ENCODE measurements around the gene DYNLT5. TPM values are rescaled to one million over a fixed set of nuclear protein-coding genes. Genes with fewer than 3 reads are reported as not detected.

Gene DYNLT5, protein sequence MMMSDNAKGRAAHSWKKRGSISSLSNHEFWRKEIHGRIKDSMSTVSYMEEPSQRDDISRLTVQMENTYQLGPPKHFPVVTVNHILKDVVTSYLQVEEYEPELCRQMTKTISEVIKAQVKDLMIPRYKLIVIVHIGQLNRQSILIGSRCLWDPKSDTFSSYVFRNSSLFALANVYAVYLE
- 1 to 10 TPM in 1 of 2 donors, not detected in 1; 1.2 TPM for total RNA-seq

GRCh38 chr1:66752000-66752592 lies at the start of gene DYNLT5:
DYNLT5 (plus strand) TSS chr1:66752459; CDS start chr1:66754659, 2,200 bp downstream.
- Histone ChIP-seq H3K4me1 (replicated peaks) (no peaks in the 10 kb centered on the region), H3K27me3 (replicated peaks; ENCODE audit: insufficient read depth) (no peaks in the 10 kb centered on the region), H3K9me3 (no peaks in the 10 kb centered on the region), H3K27ac (no peak within 1 kb of the TSS), H3K4me3 (peak within 1 kb of the TSS; percentile 11 to 16), H3K36me3 (no peaks in the 10 kb centered on the region)
- intact Hi-C loops (cut with DNase I): no loop called here
- no peak for TF ChIP-seq POLR2AphosphoS5 (IDR thresholded peaks at IDR 0.05)
- TF ChIP-seq POLR2A (IDR thresholded peaks at IDR 0.05): no peak
- TF ChIP-seq, protein P1, sequence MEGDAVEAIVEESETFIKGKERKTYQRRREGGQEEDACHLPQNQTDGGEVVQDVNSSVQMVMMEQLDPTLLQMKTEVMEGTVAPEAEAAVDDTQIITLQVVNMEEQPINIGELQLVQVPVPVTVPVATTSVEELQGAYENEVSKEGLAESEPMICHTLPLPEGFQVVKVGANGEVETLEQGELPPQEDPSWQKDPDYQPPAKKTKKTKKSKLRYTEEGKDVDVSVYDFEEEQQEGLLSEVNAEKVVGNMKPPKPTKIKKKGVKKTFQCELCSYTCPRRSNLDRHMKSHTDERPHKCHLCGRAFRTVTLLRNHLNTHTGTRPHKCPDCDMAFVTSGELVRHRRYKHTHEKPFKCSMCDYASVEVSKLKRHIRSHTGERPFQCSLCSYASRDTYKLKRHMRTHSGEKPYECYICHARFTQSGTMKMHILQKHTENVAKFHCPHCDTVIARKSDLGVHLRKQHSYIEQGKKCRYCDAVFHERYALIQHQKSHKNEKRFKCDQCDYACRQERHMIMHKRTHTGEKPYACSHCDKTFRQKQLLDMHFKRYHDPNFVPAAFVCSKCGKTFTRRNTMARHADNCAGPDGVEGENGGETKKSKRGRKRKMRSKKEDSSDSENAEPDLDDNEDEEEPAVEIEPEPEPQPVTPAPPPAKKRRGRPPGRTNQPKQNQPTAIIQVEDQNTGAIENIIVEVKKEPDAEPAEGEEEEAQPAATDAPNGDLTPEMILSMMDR (IDR thresholded peaks at IDR 0.05): no peak
- WGBS: 11% methylated on average over 32 of the region's 35 CpGs
- DNase-seq (ENCODE audit: low spot score): no peak

GRCh38 chr1:66704177-66704875 lies 47.9 kb upstream of the DYNLT5 start:
- peaks cover 5% of the 10 kb centered on the region for H3K4me1 ChIP-seq (replicated peaks)
- DNase-seq (ENCODE audit: low spot score): no peak
- TF ChIP-seq, protein P1 (IDR thresholded peaks at IDR 0.05): no peak
- TF ChIP-seq POLR2AphosphoS5 (IDR thresholded peaks at IDR 0.05): no peak
- no peak for TF ChIP-seq POLR2A (IDR thresholded peaks at IDR 0.05)
- intact Hi-C loops (cut with DNase I): no loop called here
- H3K27ac ChIP-seq: peak overlapping the region in 1 of 2 donors; percentile 20
- no peaks in the 10 kb centered on the region for H3K9me3 ChIP-seq
- H3K36me3 ChIP-seq: no peaks in the 10 kb centered on the region
- no peaks in the 10 kb centered on the region for H3K27me3 ChIP-seq (replicated peaks; ENCODE audit: insufficient read depth)
- no peak overlapping the region for H3K4me3 ChIP-seq
- 81% methylated on average over 4 of the region's 4 CpGs for WGBS

GRCh38 chr1:66705110-66705509 lies 47.1 kb upstream of the DYNLT5 start:
- DNase-seq (ENCODE audit: low spot score): peak; percentile 52
- 41% methylated on average over 5 of the region's 5 CpGs for WGBS
- intact Hi-C loops (cut with DNase I): no loop called here

DNA sequence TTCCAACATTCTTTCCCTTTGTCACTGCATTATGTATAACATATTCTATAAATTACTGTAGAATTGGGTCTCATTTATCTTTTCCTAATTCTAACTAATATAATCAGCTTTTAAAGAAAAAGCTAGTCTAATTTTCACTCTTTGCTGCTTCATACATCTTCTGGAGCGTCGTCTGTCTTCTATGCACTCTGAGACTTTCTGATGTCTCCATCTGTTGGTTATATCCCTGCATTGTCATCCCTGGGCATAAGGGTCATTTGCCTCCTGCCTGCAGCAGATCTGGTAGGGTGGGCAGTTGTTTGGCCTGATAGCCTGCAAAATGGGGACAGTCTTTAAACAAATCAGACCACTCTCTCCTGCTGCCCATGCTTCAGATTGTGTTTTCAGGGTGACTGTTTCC lies 40.8 kb upstream of the DYNLT5 start:
- DNase-seq (ENCODE audit: low spot score): no peak
- no peak overlapping the region for H3K4me3 ChIP-seq
- WGBS: 64% methylated on average over 2 of the region's 2 CpGs
- no peak overlapping the region for H3K27ac ChIP-seq
- H3K36me3 ChIP-seq: no peaks in the 10 kb centered on the region
- no peaks in the 10 kb centered on the region for H3K4me1 ChIP-seq (replicated peaks)
- H3K27me3 ChIP-seq (replicated peaks; ENCODE audit: insufficient read depth): no peaks in the 10 kb centered on the region
- no peaks in the 10 kb centered on the region for H3K9me3 ChIP-seq
- intact Hi-C loops (cut with DNase I): no loop called here
- TF ChIP-seq, protein P1 (IDR thresholded peaks at IDR 0.05): no peak

More at GRCh38 chr1:66705110-66705509, 47.1 kb upstream of the DYNLT5 start:
- Histone ChIP-seq H3K27me3 (replicated peaks; ENCODE audit: insufficient read depth) (no peaks in the 10 kb centered on the region), H3K9me3 (no peaks in the 10 kb centered on the region), H3K4me3 (no peak overlapping the region), H3K36me3 (no peaks in the 10 kb centered on the region), H3K27ac (peak overlapping the region in 1 of 2 donors; percentile 48), H3K4me1 (replicated peaks) (peaks cover 5% of the 10 kb centered on the region)
- TF ChIP-seq, protein P1 (IDR thresholded peaks at IDR 0.05): no peak
- TF ChIP-seq POLR2AphosphoS5 (IDR thresholded peaks at IDR 0.05) (peak; percentile 88), POLR2A (IDR thresholded peaks at IDR 0.05) (no peak)
